ENCODE measurements around the gene ZNF578. TPM values are rescaled to one million over a fixed set of nuclear protein-coding genes. Genes with fewer than 3 reads are reported as not detected.

ZNF578 gene
- total and polyA plus RNA-seq, 2 of the 8 experiments (the other 6 are each of a cell fraction or from before 2014, with no cell fraction given), result 1.6 to 4.2 TPM

DNA sequence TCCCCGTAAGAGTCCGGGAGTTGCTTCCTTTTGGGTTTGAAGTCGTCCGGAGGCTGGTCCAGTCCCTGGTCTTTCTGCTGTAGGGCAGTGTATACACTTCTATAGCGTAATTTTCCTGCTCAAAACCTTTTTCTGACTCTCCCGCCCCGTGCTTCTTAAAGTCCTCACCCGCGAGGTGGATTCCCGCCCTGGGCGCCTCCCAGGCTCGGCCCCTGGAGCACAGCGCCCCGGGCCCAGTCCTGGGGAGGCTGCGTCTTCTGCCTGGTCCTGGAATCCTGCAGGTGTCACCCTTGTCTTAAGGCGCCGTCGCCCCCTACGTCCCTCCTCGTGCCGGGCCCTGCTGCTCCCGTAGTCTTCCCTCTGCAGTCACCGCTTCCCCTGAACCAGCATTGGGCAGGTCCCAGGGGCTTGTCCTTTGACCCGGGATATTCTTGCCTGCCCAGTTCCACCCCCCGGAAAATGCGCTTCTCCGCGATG lies 39.7 kb downstream of the ZNF578 start:
- Histone ChIP-seq H2BK120ac (replicated peaks; ENCODE audit: low read depth, low read length) (peak overlapping the region; percentile 18), H3K9ac (replicated peaks in 1 of 4; ENCODE audit: extremely low read depth in 1 of 4, low read depth in 3 of 4, low read length in 3 of 4) (peak overlapping the region in 1 of 4 experiments; percentile 35; a peak in 3 of 7 replicates), H3K14ac (ENCODE audit: insufficient read length) (no peak overlapping the region), H3K56ac (replicated peaks; ENCODE audit: insufficient read length, low read depth, low read length) (no peak overlapping the region), H3K36me3 (ENCODE audit: control insufficient read depth in 2 of 4, insufficient read depth in 4 of 4, low read length in 3 of 4) (no peaks in the 10 kb centered on the region), H3K4ac (replicated peaks; ENCODE audit: insufficient read length, low read depth, low read length) (no peak overlapping the region), H3K18ac (ENCODE audit: extremely low read depth, low read length) (0 out of 2 replicates have a peak overlapping the region, but pooled peaks have one; percentile 34), H4K5ac (ENCODE audit: insufficient read length, low read depth, low read length) (no peak overlapping the region), H3K23ac (ENCODE audit: insufficient read length) (no peak overlapping the region), H2BK20ac (ENCODE audit: low read length) (no peak overlapping the region), H3K79me1 (ENCODE audit: low read depth, low read length) (no peaks in the 10 kb centered on the region), H3K27ac (ENCODE audit: low read depth, low read length) (no peak overlapping the region), H2BK5ac (ENCODE audit: low read depth, low read length) (0 out of 2 replicates have a peak overlapping the region, but pooled peaks have one; percentile 44), H3K23me2 (ENCODE audit: low read depth, low read length) (peaks cover 4% of the 10 kb centered on the region; the same call in 1 of the 2 replicates), H3K79me2 (ENCODE audit: control insufficient read depth in 1 of 2, insufficient read depth in 2 of 2, low read length in 2 of 2) (no peaks in the 10 kb centered on the region), H3K27me3 (replicated peaks in 1 of 4; ENCODE audit: control insufficient read depth in 3 of 4, extremely low read depth in 1 of 4, insufficient read depth in 3 of 4, low read length in 3 of 4) (peaks cover 0 to 5% (median 0%) of the 10 kb centered on the region in 4 experiments; a peak in 2 of 7 replicates), H2BK15ac (ENCODE audit: low read length) (no peak overlapping the region), H3K4me3 (ENCODE audit: extremely low read depth in 1 of 4, insufficient read depth in 2 of 4, low read depth in 3 of 4, low read length in 4 of 4) (peak overlapping the region; percentile 41 to 67 (median 54)), H2AK5ac (ENCODE audit: low read depth, low read length) (no peak overlapping the region), H3K4me2 (ENCODE audit: insufficient read depth in 1 of 2, low read depth in 2 of 2, low read length in 2 of 2) (peak overlapping the region; percentile 71 to 76), H2AFZ (ENCODE audit: low read length) (peak overlapping the region; percentile 66), H4K8ac (ENCODE audit: extremely low read depth, insufficient read depth, low read length) (no peak overlapping the region; the same call in 1 of the 2 replicates), H2BK12ac (ENCODE audit: low read depth, low read length) (no peak overlapping the region), H4K91ac (replicated peaks; ENCODE audit: insufficient read length, low read length) (no peak overlapping the region), H3K4me1 (replicated peaks in 1 of 4; ENCODE audit: control insufficient read depth in 3 of 4, insufficient read depth in 4 of 4, low read length in 3 of 4) (peaks cover 0 to 6% (median 0%) of the 10 kb centered on the region in 4 experiments; a peak in 2 of 7 replicates), H3K9me3 (ENCODE audit: insufficient read depth in 2 of 2, low read depth in 1 of 2, low read length in 1 of 2) (peaks cover 0 to 5% of the 10 kb centered on the region in 2 experiments; a peak in 1 of 4 replicates), H4K20me1 (replicated peaks in 1 of 2; ENCODE audit: control insufficient read depth in 1 of 2, insufficient read depth in 2 of 2, low read length in 2 of 2) (no peaks in the 10 kb centered on the region)
- WGBS, 2 experiments (ENCODE audit: extremely low coverage in 1 of 2, insufficient coverage in 1 of 2, insufficient read length in 1 of 2, insufficient replicate concordance in 2 of 2, low coverage in 1 of 2, low lambda C conversion rate in 2 of 2, missing lambda C conversion rate in 1 of 2), result 3% methylated on average over 28 of the region's 28 CpGs; no CpG with 5 or more reads in 1 of the 2 experiments
- CTCF ChIA-PET (ENCODE audit: partially characterized antibody), result interaction anchor here (1.0 to 1.7 kb wide), 2 partner anchors 34 to 150 kb away, joined by 4 read pairs; no protein-coding TSS in a partner anchor
- POLR2A ChIA-PET (ENCODE audit: partially characterized antibody), result interaction anchor here (0.7 to 1.0 kb wide), 4 partner anchors 39 to 272 kb away, joined by 3 read pairs; no protein-coding TSS in a partner anchor
- FAIRE-seq, result no peak
- peak; percentile 44 to 72 for DNase-seq (ENCODE audit: low read depth in 1 of 2, low spot score in 2 of 2)
- TF ChIP-seq PHF8 (conservative IDR thresholded peaks at IDR 0.05; ENCODE audit: low read depth, low read length) (0 out of 2 replicates have a peak, but pooled peaks have one; percentile 22), TBP (IDR thresholded peaks at IDR 0.05; ENCODE audit: low read depth, low read length) (no peak), YY1 (IDR thresholded peaks at IDR 0.05; ENCODE audit: low read depth, low read length) (no peak), POLR2A (IDR thresholded peaks at IDR 0.05; ENCODE audit: control extremely low read depth in 1 of 2, low read depth in 2 of 2, low read length in 2 of 2) (no peak), GABPA (IDR thresholded peaks at IDR 0.05; ENCODE audit: borderline replicate concordance, insufficient read depth, low read length) (no peak), RXRA (IDR thresholded peaks at IDR 0.05; ENCODE audit: insufficient read depth, low read depth, low read length) (no peak), SP4 (IDR thresholded peaks at IDR 0.05; ENCODE audit: low read length) (no peak), SIX5 (IDR thresholded peaks at IDR 0.05; ENCODE audit: low read depth, low read length) (no peak), SP1 (IDR thresholded peaks at IDR 0.05; ENCODE audit: low read depth, low read length) (no peak), CBX5 (IDR thresholded peaks at IDR 0.05; ENCODE audit: low read depth, low read length) (no peak)
- TF ChIP-seq, protein P1, sequence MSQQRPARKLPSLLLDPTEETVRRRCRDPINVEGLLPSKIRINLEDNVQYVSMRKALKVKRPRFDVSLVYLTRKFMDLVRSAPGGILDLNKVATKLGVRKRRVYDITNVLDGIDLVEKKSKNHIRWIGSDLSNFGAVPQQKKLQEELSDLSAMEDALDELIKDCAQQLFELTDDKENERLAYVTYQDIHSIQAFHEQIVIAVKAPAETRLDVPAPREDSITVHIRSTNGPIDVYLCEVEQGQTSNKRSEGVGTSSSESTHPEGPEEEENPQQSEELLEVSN (IDR thresholded peaks at IDR 0.05), result peak; percentile 89
- TF ChIP-seq, protein P2, sequence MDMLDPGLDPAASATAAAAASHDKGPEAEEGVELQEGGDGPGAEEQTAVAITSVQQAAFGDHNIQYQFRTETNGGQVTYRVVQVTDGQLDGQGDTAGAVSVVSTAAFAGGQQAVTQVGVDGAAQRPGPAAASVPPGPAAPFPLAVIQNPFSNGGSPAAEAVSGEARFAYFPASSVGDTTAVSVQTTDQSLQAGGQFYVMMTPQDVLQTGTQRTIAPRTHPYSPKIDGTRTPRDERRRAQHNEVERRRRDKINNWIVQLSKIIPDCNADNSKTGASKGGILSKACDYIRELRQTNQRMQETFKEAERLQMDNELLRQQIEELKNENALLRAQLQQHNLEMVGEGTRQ (IDR thresholded peaks at IDR 0.05; ENCODE audit: low read length), result no peak

Measured in H1 (cell line).